GM13976 (cell line): ENCODE data around the gene EIF2S3B.
A peak's percentile ranks its signal among the peaks of the same experiment; 100 is the strongest.

Source experiments
- DNase-seq: peaks from one replicate; pipeline ENCODE4 v3.0.0; 2012; ENCODE audit warnings: low spot score
- in situ Hi-C: fragments of 300-500 bp; cut with MboI; formaldehyde crosslinking; loops from one replicate; pipeline ENCODE4 v1.12.0; 2022; ENCODE audit warnings: low sequenced_read_pairs, mixed read lengths, inconsistent platforms; ENCODE audit not compliant: unreplicated experiment
- TF ChIP-seq, protein P1 (sequence below): IDR thresholded peaks from 2 replicates; pipeline ENCODE4 v1.5.1; 2012; ENCODE audit warnings: borderline replicate concordance, mild to moderate bottlenecking; ENCODE audit not compliant: insufficient read depth; ENCODE audit errors: extremely low read depth, missing control alignments, control extremely low read depth

EIF2S3B gene

GRCh38 chr12:10557766-10558165, 52.1 kb downstream of the EIF2S3B start:
- TF ChIP-seq, protein P1, sequence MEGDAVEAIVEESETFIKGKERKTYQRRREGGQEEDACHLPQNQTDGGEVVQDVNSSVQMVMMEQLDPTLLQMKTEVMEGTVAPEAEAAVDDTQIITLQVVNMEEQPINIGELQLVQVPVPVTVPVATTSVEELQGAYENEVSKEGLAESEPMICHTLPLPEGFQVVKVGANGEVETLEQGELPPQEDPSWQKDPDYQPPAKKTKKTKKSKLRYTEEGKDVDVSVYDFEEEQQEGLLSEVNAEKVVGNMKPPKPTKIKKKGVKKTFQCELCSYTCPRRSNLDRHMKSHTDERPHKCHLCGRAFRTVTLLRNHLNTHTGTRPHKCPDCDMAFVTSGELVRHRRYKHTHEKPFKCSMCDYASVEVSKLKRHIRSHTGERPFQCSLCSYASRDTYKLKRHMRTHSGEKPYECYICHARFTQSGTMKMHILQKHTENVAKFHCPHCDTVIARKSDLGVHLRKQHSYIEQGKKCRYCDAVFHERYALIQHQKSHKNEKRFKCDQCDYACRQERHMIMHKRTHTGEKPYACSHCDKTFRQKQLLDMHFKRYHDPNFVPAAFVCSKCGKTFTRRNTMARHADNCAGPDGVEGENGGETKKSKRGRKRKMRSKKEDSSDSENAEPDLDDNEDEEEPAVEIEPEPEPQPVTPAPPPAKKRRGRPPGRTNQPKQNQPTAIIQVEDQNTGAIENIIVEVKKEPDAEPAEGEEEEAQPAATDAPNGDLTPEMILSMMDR = no peak
- in situ Hi-C loops = no loop called here

More at GRCh38 chr12:10557766-10558165, 52.1 kb downstream of the EIF2S3B start:
- peak; percentile 34 for DNase-seq
